ENCODE measurements around the gene FBXL3. TPM values are rescaled to one million over a fixed set of nuclear protein-coding genes. Genes with fewer than 3 reads are reported as not detected.

Gene FBXL3
- total and polyA plus RNA-seq, 8 donors = 7.5 to 23.8 (median 14.5) TPM

DNA sequence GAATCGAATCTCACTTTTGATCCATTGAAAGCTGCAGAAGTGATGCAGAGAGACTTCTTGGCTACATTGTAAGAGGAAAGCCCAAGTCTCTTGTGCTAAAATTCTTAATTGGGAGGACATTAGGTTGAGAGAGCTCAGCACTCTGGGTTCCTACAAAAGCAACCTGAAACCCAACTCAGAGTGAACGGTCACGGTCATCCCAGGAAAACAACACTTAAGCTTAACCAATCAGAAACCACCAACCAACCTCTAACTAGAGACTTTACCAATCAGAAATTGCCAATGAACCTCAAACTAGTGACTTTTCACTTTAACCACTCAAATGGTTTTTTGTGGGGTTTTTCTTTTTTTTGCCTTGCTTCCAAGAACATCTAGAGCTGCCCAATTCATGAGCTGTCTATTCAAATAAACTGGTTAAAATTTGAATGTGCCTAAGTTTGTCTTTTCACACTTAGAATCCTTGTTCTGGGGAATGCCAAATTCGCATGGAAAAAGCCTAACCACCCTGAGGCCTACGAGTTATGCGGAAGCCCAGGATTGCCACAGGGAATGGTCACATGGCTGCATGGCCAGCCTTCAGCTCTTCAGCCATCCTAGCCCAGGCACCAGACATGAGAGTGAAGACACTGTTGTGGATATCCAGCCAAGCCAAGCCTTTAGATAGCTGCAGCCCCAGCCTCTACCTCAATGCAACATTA lies 52.9 kb downstream of the FBXL3 start:
- Histone ChIP-seq H3K27me3 (peaks cover 0 to 6% (median 0%) of the 10 kb centered on the region in 4 donors), H3K4me3 (no peak overlapping the region), H3K4me1 (no peaks in the 10 kb centered on the region), H3K36me3 (no peaks in the 10 kb centered on the region), H3K27ac (no peak overlapping the region), H3K9me3 (no peaks in the 10 kb centered on the region)
- FAIRE-seq (no peak), ATAC-seq (no peak), DNase-seq (no peak)
- 82 to 87% methylated on average over 6 of the region's 6 CpGs for WGBS, 2 donors
- intact Hi-C loops (cut with DNase I) = no loop called here
- TF ChIP-seq, protein P1, sequence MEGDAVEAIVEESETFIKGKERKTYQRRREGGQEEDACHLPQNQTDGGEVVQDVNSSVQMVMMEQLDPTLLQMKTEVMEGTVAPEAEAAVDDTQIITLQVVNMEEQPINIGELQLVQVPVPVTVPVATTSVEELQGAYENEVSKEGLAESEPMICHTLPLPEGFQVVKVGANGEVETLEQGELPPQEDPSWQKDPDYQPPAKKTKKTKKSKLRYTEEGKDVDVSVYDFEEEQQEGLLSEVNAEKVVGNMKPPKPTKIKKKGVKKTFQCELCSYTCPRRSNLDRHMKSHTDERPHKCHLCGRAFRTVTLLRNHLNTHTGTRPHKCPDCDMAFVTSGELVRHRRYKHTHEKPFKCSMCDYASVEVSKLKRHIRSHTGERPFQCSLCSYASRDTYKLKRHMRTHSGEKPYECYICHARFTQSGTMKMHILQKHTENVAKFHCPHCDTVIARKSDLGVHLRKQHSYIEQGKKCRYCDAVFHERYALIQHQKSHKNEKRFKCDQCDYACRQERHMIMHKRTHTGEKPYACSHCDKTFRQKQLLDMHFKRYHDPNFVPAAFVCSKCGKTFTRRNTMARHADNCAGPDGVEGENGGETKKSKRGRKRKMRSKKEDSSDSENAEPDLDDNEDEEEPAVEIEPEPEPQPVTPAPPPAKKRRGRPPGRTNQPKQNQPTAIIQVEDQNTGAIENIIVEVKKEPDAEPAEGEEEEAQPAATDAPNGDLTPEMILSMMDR (IDR thresholded peaks at IDR 0.05) = no peak

DNA sequence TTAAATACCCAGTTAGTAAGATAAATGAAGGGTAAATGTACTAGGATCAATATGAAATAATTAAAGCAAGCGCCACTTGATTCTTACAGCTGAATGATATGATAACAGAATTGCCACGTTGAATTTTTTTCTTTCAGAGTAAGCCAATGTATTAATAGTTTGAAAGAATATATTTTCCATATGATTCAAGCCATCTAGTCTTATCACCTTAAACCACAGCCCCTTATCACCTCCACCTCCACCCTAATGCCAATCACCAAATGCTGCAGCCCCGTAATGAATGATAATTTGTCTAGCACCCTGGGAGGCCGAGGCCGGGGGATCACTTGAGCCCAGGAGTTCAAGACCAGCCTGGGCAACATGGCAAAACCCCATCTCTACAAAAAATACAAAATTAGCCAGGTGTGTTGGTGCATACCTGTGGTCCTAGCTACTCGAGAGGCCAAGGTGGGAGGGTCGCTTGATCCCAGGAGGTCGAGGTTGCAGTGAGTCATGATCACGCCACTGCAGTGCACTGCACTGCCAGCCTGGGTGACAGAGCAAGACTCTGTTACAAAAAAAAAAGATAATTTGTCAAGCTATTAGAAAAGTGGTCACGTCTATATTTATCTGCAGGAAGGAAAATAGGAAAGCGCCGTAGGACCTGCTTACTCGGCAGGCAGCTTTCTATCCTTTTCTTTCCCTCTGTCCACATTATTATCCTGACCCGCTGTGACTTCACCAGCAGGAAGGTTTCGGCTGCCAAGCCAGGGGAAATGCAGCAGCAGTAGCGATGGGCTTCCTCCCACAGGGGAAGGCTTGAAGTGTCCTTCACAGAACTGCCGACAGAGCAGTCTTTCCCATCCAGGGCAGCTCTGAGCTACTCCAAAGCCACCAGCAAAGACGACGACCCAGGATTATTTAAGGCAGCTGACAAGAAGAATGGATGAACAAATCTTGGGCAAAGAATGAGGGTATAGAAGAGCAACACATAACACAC lies 54.8 kb downstream of the FBXL3 start:
- no peak for FAIRE-seq
- 42 to 59% methylated on average over 19 of the region's 19 CpGs for WGBS, 2 donors
- H3K27ac ChIP-seq = no peak overlapping the region

DNA sequence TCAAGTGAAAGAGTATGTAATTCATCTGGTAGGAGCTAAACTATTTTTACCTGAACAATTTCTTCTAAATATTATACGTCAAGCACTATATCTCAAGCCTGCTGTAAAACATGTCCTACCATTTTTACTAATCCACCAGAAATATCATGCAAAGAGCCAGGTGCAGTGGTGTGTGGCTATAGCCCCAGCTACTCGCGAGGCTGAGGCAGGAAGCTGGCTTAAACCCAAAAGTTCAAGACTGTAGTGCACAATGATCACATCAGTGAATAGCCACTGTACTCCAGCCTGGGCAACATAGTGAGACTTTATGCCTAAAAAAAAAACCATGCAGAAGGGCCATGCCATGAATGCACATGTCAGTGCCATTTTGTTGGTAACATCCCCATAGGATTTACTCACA lies 55.7 kb downstream of the FBXL3 start:
- Histone ChIP-seq H3K27me3 (peaks cover 0 to 4% (median 0%) of the 10 kb centered on the region in 4 donors), H3K36me3 (no peaks in the 10 kb centered on the region), H3K4me1 (no peaks in the 10 kb centered on the region), H3K4me3 (no peak overlapping the region), H3K9me3 (no peaks in the 10 kb centered on the region), H3K27ac (no peak overlapping the region)
- no peak for FAIRE-seq
- DNase-seq = no peak
- ATAC-seq = no peak
- TF ChIP-seq, protein P1 (IDR thresholded peaks at IDR 0.05) = no peak
- 46 to 48% methylated on average over 3 of the region's 3 CpGs for WGBS, 2 donors
- intact Hi-C loops (cut with DNase I) = no loop called here

More for the DNA sequence above, 54.8 kb downstream of the FBXL3 start:
- peaks cover 0 to 4% (median 0%) of the 10 kb centered on the region in 4 donors for H3K27me3 ChIP-seq
- no peak for DNase-seq
- H3K4me3 ChIP-seq = no peak overlapping the region
- H3K4me1 ChIP-seq = no peaks in the 10 kb centered on the region
- no peaks in the 10 kb centered on the region for H3K36me3 ChIP-seq
- intact Hi-C loops (cut with DNase I) = no loop called here
- TF ChIP-seq, protein P1 (IDR thresholded peaks at IDR 0.05) = no peak
- H3K9me3 ChIP-seq = no peaks in the 10 kb centered on the region
- peak in 1 of 4 donors; percentile 32 for ATAC-seq

DNA sequence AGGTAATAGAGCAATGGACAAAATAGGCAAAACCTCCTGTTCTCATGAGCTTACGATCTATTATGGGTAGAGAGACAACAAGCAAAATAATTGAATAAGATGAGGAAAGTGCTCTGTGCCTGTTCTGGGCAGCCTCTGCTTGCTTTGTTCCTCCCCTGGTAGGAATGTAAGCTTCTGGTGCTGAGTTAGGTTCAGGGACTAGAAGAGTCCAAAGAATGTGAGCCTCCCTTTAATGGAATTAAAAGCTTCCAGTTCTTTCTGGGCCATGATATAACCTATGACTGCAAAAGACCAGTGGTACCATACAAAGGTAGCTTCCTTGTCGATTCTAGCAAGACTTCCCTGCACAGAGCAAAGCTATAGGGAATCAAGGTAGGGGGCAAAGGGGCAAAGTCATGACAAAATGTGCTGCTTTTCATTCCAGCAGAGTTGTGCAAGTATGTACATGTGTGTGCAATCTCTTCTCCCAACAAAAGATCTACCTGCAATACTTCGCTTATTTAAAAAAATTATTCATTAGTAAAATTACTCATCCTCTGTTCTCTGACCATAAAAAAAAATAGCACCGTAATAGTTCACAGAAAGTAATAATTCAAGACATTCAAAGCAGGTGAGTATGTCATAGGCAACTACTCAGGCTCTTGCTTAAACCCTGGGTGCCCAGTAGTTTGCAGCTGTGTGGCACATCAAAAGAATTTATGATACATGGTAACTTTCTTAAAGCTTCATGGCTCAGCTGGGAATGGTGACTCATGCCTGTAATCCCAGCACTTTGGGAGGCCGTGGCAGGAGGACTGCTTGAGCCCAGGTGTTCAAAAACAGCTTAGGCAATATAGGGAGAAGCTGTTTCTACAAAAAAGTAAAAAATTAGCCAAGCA lies 57.2 kb downstream of the FBXL3 start:
- intact Hi-C loops (cut with DNase I) = no loop called here
- Histone ChIP-seq H3K27ac (no peak overlapping the region), H3K4me1 (no peaks in the 10 kb centered on the region), H3K4me3 (no peak overlapping the region), H3K9me3 (no peaks in the 10 kb centered on the region), H3K27me3 (peaks cover 0 to 4% (median 0%) of the 10 kb centered on the region in 4 donors), H3K36me3 (no peaks in the 10 kb centered on the region)
- TF ChIP-seq, protein P1 (IDR thresholded peaks at IDR 0.05) = no peak
- FAIRE-seq (no peak), DNase-seq (no peak), ATAC-seq (no peak)
- 84 to 89% methylated on average over 5 of the region's 5 CpGs for WGBS, 2 donors

Data from pancreas (tissue), 10 donors.